ENCODE data around the gene GRM8.
"Not testable (repeated sequence)": the region's sequence is repeated elsewhere in the genome, so short reads cannot be mapped to it uniquely, and the experiment has no call there.

The GRM8 gene

DNA sequence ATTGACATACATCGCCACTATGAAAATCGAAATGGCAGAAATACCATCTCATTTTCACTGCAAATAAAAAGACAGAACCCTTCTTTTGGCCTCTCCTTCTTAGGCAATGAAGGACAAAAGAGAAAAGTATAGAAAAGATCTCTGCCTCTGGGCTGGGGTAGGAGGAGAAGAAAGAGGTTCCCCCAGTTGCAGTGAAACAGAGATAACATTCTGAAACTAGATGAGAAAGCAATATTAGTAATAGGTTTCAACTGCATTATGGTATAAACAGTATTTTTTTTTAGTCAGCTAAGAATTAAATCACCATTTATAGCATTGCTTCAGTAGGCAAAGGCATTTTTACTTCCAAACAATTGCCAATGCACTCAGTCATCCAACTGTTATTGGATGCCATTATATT lies 347.5 kb downstream of the GRM8 start:
- DNase-seq: not testable (repeated sequence)

DNA sequence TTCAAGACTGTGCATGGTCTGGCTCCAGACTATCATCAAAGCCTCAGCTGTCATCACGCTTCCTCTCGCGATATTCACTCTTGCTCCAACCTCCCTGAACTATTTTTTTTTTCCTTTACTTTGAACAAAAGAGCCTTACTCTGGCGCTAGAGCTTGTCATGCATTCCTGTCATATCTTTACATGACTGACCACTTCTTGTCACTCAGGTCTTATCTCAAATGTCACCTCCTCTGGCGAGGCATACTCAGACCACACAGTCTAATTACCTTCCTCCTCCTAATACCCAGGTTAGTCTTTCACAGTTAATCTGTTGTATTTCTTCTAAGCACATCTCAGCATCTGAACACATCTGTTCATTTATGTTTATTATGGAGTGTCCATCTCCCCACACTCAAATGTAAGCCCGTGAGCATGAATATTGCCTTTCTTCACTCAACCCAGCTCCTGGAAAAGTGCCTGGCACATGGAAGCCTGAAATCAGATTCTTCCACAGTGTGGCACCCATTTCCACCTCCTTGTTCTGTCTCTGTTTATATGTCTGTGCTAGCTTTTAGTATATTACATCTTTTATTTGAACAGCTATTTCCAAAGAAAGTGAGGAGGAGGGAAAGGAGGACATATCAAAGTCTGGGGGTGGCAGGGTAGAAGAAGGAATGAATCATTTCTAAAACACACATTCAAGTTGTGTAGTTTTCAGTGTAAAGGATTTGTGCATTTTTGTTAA lies 351.5 kb downstream of the GRM8 start:
- not testable (repeated sequence) for DNase-seq

DNA sequence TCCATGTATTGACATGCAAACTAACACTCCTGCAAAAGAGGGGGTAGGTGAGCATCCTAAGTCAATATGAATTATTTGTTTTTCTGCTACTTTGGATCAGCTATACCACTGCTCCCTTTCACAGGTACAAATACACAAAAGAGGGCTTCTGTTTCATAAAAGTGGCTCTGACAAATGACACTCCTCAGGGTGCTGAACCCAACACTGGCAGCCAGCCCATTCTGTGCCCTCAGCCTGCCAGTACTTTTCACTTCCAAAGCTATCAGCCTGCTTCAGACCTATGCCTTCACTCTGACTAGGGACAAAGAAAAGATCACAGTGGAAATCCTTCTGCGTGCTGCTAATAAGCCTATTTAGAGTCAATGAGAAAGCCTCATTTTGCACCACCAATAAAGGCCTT lies 364.8 kb downstream of the GRM8 start:
- DNase-seq: not testable (repeated sequence)

DNA sequence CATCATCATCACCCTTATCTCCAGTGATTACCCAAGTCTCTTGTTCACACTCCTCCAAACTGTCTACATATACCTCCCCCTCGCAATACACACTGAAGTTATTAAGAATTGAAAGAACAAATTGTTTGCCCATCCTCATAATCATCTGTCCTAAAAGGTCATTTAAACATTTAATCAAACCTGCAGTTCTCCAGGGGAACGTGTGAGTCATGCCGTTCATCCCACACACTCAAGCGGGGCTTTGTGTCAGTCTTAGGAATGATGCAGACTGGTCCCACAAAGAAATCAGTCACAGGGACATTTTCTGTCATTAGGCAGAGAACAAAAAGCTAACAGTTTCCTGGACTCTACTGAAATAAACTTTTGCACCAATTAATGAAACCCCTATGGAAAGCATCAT lies 365.2 kb downstream of the GRM8 start:
- DNase-seq: not testable (repeated sequence)

DNA sequence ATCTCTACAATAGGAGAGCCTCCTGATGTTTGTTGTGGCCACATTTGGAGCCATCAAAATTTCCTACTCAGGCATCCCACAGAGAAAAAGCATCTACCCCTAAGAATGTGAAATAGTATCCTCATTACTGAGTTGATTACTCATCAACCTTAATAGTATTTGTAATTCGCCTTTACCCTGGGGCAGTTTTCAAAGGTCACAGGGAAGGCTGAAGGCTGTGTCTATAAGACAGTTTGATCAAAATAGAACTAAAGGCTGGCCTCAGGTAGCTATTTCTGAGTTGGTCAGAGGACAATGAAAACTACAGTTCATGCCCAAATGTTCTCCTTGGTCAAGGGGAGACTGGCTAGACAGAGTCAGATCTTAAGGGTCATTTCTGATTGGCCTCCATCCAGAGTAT lies 370.0 kb downstream of the GRM8 start:
- not testable (repeated sequence) for DNase-seq

DNA sequence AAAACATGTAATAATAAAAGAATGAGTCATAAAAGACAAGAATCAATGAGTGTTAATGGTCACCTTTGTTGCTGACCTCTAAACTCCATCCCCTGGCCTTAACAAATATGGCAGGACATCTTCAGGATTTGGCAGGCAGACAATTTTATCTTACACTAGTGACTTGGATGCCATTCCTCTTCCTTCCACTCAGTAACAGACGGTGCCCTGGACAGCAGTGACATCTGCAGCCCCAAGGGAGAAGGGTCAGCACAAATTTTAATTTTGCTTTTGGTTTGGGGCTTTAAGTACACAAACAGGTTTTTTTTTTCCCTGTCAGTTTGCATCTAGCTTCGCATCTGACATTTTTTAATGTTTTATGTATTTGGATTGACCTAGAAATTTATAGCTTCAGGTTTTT lies 370.8 kb downstream of the GRM8 start:
- not testable (repeated sequence) for DNase-seq

DNA sequence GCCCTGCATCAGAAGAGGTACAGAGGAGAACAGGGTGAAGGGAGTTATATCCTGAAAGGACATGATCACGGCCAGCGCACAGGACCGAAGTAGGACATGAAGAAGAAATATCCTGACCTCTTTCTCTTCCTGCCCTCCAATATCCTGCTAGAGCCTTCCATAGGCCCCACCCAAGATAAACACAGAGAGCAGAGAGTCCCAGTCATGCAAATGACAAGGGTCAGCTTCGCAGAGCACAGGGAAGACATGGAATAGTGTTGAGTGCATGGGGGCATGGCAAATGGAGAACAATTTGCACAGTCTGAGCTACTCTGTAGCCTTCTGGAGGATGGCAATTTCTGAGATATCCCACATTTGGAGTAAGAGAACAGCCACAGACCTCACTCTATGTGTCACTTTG lies 371.4 kb downstream of the GRM8 start:
- DNase-seq: no peak

DNA sequence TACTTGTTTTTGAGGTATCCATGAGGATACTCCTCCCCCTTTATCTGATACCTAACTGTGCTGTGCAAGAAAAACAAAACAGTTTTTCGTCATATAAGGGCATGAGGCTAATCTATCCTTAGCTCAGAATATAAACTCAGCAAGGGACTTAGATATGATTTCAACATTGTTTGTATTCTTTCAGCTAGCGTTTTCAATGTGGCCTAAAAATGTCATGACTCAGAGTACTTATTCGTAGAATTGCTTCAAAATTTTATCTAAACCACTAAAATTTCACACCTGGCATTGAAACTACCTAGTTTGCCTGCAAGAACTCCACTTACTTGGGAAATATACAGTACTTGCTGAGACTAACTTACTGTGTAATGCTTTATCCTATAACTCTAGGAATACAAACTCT lies 376.2 kb downstream of the GRM8 start:
- DNase-seq: not testable (repeated sequence)

DNA sequence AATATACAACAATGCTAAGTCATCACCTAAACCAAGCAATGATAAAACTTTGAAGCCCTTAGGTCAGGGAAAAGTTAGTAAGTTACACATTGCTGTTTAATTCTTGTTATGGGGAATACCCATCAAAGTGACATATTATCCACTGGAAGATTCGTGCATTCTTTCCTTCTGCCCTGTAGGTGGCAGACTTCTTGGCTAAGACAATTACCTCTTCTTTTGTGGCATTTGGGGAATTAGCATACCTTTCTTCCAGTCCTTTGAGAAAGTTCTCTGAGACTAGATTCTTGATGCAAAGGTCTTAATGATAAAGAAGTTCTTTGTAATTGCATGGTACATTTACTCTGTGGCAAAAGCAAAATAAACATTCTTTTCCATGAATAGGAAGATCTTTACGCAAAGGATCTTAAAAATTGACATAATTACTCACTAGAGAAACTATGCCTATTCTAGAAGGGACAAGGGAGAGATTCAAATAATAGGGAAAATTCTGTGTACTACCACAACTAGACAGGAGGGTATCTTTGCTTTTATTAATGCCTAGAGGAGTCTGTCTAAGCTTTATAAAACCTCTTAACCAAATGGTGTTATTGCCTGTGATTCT lies 395.9 kb downstream of the GRM8 start:
- no peak for DNase-seq

DNA sequence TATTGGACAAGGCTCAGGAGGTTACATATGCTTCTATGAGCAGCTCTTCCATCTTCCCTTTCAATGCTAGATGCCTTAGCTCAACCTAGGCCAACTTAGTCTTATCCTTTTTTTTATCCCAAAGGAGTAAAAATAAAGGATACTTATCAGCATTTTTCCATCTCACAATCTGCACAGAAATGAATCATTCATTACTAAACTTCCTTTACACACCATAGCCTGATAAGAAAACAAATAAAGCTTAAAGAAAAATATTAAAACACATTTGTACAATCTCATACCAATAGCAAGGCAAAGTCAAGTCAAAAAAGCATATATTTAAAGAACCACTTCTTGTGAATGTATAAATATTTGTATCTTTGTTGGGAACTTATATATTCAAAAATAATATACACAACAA lies 407.4 kb downstream of the GRM8 start:
- DNase-seq: no peak

DNA sequence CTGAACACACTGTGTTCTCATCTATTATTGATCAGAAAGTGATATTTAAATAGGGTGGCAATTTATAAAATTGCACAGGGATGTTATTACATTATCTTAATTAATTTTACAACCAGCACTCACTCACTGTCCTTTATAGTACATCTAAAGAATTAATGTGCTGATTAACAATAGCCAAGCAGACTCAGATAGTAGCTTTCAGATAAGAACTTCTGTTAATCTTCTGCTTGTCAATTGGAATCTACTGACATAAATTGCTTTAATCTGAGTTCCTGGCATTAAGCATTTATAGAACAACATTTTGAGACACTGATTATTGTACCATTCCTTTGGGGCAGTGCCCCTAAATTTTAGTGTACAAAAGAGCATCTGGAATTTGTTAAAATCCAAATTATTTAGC lies 408.9 kb downstream of the GRM8 start:
- no peak for DNase-seq

DNA sequence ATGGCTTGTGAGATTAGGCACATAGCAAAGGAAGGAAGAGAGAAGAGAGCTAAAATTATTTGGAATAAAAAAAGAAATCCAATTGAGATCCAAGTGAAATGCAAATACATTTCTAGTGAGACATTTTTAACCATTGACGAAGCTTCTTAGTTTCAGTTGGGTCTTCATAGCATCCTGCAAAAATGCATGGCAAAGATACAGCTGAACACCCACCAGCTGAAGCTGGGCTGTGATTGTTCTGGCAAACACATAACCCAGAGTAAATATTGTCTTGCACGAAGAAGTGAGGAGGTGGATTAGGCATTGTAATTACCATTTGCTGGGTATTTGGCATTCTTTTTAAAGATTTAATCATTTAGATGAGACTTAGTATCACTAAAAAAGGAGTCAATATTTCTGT lies 409.4 kb downstream of the GRM8 start:
- no peak for DNase-seq

DNA sequence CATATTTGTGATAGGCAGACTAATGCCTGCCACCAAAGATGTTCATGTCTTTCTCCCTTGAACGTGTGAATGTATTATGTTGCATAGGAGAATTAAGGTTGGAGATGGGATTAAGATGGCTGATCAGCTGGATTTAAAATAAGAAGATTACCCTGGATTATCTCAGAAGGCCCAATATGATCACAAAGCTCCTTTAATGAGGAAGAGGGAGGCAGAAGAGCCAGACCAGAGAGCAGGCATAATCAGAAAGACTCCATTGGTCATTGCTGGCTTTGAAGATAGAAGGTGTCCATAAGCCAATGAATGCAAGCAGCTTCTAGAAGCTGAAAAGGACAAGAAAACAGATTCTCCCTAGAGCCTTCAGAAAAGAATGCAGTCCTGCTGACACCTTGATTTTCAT lies 410.3 kb downstream of the GRM8 start:
- DNase-seq: no peak

DNA sequence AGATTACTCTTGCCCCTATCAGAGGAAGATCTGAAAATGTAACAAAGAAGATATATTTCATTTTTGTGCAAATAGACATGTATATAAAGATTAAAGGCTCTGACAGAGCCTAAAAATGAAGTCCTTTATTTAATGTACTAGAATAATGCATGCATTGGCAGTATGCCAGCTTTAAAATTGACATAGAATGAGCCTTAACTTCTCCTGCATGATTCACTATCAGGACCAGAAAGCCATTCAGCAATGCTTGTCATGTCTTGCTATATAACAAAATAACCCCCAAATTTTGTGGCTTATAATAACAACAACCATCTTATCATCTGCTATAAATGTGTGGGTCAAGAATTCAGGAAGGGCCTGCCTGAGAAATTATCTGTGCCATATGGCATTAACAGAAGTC lies 411.9 kb downstream of the GRM8 start:
- no peak for DNase-seq

DNA sequence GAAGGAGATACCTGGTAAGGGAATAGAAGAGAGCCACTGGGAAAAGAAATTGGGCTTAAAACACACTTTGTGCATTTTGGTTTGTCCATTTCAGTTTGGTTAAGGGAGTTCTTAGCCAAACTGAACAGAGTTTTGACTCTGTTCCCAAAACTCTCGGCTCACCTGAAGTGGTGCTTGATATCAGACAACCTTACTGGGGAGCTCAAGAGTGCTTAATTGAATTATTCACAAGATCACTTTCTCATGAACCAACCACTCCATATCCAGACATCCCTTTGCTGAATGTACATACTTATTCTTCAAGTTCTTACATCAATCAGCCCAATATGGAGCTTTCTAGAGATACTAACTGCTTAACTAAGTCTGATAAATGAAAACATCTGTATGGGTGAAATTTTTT lies 413.1 kb downstream of the GRM8 start:
- DNase-seq: no peak

DNA sequence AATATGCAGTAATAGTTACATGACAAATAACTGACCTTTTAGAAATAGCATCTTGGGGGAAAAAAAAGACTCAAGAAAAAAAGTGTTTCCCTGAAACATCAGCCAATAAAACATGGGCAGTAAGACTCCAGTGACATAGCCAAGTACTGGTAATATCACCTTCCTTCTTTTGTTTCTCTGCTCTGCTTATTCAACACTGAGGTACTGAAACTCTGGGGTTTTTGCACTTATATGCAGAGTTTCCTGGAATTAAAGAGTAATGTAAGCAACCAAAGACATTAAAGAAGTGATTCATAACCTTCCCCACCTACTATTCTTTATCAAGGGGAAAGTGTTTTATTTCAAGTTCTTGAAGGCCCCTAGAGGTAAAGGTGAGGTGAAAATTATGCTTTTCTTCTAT lies 414.5 kb downstream of the GRM8 start:
- DNase-seq: no peak

DNA sequence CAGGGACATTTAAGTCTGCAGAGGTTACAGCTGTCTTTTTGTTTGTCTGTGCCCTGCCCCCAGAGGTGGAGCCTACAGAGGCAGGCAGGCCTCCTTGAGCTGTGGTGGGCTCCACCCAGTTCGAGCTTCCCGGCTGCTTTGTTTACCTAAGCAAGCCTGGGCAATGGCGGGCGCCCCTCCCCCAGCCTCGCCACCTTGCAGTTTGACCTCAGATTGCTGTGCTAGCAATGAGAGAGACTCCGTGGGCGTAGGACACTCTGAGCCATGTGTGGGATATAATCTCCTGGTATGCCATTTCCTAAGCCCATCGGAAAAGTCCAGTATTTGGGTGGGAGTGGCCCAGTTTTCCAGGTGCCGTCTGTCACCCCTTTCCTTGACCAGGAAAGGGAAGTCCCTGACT lies 421.5 kb downstream of the GRM8 start:
- not testable (repeated sequence) for DNase-seq

DNA sequence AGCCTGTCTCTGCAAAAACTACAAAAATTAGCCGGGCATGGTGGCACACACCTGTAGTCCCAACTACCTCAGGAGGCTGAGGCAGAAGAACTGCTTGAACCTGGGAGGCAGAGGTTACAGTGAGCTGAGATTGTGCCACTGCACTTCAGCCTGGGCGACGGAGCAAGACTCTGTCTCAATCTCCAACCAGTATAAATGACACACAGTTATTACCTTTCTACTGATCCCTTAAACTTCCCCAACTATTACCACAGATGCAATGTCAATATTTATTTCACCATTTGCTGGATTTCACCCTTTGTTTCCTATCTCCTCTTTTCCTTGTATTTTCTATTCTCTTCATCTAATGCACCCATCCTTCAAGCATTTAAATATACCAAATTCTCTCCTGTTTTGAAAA lies 431.8 kb downstream of the GRM8 start:
- no peak for DNase-seq

DNA sequence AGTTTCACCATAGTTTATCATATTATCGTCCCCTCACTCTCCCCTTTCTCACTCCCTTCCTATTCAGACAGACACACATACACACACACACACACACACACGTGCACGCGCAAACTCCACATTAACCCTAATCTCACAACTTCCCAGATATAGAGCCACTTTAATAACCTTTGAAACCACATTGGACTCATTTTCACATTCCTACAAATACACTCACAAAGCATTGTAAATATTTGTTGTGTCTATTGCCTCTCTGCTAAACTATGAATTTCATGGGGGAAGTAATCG lies 433.6 kb downstream of the GRM8 start:
- no peak for DNase-seq

DNA sequence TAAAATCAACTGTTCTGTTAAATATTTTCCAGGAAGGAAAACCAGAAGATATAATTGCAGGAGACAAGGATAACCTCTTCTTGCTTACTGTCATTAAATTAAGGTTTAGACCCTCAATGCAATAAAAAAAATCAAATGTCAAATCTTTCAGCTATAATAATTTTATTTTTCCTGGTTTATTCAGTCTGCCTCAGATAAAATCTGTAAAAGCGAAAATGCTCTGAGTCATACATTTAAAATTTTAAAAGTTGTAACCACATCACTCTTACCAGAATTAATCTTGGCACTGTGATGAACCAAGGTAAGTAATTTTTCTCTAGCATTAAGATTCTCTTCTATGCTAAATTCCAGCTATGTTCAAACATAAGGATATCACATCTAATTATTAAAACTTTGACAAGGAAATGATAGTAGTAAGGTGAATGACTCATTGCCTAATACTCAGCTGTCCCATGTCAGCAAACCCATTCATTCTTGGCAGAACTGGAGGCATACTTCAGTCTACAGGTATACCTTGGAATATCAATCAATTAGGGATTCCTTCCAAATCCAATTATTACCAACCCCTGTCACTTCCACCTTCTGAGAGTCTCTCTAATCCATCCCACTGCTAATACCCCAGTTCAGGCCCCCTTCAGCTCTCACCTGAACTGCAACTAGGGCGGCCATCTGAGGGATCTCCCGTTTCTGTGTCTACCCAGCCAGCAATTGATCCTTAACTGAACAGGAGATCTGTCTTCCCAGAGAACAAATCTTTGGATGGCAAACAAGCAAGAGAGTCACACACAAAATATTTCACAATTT lies 434.1 kb downstream of the GRM8 start:
- DNase-seq: no peak

DNA sequence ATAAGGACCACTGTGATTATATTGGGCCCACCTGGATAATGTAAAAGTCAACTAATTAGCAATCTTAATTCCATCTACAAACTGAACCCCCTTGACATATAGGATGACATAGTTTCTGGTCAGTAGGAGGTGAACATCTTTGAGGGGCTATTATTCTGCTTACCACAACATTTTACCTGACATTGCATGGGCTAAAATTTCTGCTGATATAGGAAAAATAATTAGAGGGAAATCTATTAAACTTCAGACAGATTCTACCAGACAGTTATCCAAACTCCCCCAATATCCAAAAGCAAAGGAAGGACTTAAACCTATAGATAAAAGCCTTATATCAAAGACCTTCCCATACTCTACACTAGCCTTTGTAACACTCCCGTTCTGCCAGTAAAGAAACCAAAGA lies 443.6 kb downstream of the GRM8 start:
- DNase-seq: no peak

DNA sequence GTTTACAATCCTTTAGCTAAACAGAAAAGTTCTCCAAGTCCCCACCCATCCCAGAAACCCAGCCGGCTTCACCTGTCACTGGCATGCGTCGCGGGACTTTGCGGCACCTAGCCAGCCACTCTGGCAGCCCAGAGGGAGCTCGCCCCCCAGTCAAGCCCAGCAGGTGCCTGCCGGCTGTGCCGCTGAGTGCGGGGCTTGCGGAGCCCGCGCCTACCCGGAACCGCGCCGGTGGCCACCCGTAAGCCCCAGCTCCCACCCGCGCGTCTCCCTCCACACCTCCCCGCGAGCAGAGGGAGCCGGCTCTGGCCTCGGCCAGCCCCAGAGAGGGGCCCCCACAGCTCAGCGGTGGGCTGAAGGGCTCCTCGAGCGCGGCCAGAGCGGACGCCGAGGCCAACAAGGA lies 446.1 kb downstream of the GRM8 start:
- no peak for DNase-seq

DNA sequence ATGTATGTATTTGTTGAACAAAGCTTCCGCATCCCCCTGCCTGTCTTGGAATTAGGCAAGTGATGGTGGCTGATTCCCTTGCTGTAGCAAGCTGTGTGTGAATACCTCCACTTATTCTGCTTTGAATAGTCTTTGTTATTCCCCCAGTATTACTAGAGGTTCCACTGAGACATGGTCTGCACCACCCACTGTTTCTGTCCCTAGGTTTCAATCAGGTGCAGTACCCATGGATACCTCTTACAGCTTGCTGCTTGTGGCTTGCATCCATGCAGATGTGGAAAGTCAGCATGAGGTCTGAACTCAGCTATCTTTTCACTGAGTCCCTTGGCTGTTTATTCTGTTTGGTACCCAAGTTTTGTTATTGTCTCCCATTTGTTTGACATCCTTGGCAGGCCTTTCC lies 447.4 kb downstream of the GRM8 start:
- DNase-seq: no peak

DNA sequence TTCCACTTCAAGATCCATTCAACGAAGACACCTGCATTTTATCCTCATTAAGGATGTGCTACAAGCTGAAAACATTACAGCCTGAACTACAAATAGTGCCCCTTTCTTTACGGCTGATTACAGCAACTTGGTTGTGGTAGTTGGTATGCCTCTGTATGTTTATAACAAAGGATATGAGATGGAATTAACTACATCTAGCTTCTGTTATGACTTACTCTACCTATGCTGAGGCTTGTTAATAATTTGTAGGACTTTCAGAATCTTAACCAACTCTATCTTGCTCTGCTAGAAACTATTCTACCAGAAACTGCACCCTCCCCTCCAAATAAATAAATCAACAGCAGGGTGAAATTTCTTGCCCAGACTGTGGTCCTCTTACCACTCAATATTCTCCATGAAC lies 448.1 kb downstream of the GRM8 start:
- no peak for DNase-seq

DNA sequence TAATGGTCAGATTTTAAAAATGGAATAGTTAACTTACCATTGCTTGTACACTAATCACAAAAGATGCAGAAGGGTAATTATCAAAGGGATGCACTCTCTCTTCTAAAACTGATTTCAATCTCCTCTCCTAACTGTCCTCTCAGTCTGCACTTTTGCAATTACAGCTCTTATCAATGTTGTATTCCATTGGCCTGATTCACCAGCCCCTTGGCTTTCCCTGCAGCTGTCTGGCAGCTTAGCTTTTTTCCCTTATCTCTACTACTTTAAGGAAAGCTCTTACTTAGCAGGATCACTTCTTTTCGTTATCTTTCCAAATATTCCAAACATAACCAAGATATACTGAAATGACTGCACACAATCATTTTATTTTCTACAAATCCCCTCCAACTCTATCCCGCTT lies 448.8 kb downstream of the GRM8 start:
- DNase-seq: no peak
